CD4-positive, alpha-beta T cell treated with Interleukin-17A for 1 hour (primary cell): Measurements from ENCODE around the gene BRD3OS.

Experiments
- DNase-seq: peaks from one replicate; pipeline ENCODE4 v3.0.0-alpha.2; 2020

The BRD3OS gene

GRCh38 chr9:133989625-133990365 is 35.5 kb upstream of the BRD3OS start:
- no peak for DNase-seq

GRCh38 chr9:133990366-133991213 is 34.7 kb upstream of the BRD3OS start:
- no peak for DNase-seq

- DNase-seq: no peak
Observed at GRCh38 chr9:133991214-133991921, 33.9 kb upstream of the BRD3OS start.

GRCh38 chr9:133991964-133992779 is 33.1 kb upstream of the BRD3OS start, which contains the start of gene VAV2:
Gene VAV2 (minus strand): TSS chr9:133992324. CDS start chr9:133992278, 46 bp downstream.
- peak; percentile 43 for DNase-seq

- peak; percentile 72 for DNase-seq
Observed at GRCh38 chr9:133992780-133993634, 32.3 kb upstream of the BRD3OS start.

GRCh38 chr9:133993635-133994253 is 31.5 kb upstream of the BRD3OS start:
- DNase-seq: no peak

GRCh38 chr9:133994353-133995011 is 30.8 kb upstream of the BRD3OS start:
- peak; percentile 68 for DNase-seq

GRCh38 chr9:133995012-133995896 is 30.0 kb upstream of the BRD3OS start:
- no peak for DNase-seq

- no peak for DNase-seq
Observed at GRCh38 chr9:133996531-133997520, 28.5 kb upstream of the BRD3OS start.

- no peak for DNase-seq
Observed at GRCh38 chr9:133997584-133997983, 27.7 kb upstream of the BRD3OS start.

- DNase-seq: no peak
Observed at GRCh38 chr9:133998915-133999595, 26.2 kb upstream of the BRD3OS start.

GRCh38 chr9:133999851-134000265 is 25.4 kb upstream of the BRD3OS start:
- DNase-seq: no peak

- no peak for DNase-seq
Observed at GRCh38 chr9:134002796-134003195, 22.5 kb upstream of the BRD3OS start.

- DNase-seq: no peak
Observed at GRCh38 chr9:134003237-134003636, 22.0 kb upstream of the BRD3OS start.

GRCh38 chr9:134004131-134004873 is 21.0 kb upstream of the BRD3OS start:
- no peak for DNase-seq

- no peak for DNase-seq
Observed at GRCh38 chr9:134004881-134005280, 20.4 kb upstream of the BRD3OS start.

GRCh38 chr9:134005381-134005780 is 19.9 kb upstream of the BRD3OS start:
- no peak for DNase-seq
